NB4 (cell line): Measurements from ENCODE around the gene MCM3.

Source experiments
- MAX ChIP-seq: IDR thresholded peaks from 2 replicates; pipeline ENCODE4 v1.6.1; 2011; ENCODE audit warnings: low read depth, low read length
- POLR2A ChIP-seq: IDR thresholded peaks from 2 replicates; pipeline ENCODE4 v1.6.1; 2011; ENCODE audit warnings: mild to moderate bottlenecking; ENCODE audit not compliant: insufficient read length; ENCODE audit errors: extremely low read depth
- TF ChIP-seq, protein P1 (sequence below): IDR thresholded peaks from one replicate; pipeline ENCODE4 v1.5.1; 2012; ENCODE audit warnings: low read depth, low read length

GRCh38 chr6:52293067-52293466 is 8.5 kb upstream of the MCM3 start:
- TF ChIP-seq POLR2A (no peak), MAX (no peak)
- TF ChIP-seq, protein P1, sequence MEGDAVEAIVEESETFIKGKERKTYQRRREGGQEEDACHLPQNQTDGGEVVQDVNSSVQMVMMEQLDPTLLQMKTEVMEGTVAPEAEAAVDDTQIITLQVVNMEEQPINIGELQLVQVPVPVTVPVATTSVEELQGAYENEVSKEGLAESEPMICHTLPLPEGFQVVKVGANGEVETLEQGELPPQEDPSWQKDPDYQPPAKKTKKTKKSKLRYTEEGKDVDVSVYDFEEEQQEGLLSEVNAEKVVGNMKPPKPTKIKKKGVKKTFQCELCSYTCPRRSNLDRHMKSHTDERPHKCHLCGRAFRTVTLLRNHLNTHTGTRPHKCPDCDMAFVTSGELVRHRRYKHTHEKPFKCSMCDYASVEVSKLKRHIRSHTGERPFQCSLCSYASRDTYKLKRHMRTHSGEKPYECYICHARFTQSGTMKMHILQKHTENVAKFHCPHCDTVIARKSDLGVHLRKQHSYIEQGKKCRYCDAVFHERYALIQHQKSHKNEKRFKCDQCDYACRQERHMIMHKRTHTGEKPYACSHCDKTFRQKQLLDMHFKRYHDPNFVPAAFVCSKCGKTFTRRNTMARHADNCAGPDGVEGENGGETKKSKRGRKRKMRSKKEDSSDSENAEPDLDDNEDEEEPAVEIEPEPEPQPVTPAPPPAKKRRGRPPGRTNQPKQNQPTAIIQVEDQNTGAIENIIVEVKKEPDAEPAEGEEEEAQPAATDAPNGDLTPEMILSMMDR: no peak
